NCI-H1092 (cell line): ENCODE results near the gene DLX6.

ENCODE experiments used
- DNase-seq: peaks from one replicate; lab custom pipeline; 2025; lab: John Stamatoyannopoulos, UW

The DLX6 gene

GRCh38 chr7:97011104-97011503 lies 5.8 kb downstream of the DLX6 start:
- DNase-seq = no peak

- no peak for DNase-seq
Observed at GRCh38 chr7:97011536-97012364, 6.4 kb downstream of the DLX6 start.

GRCh38 chr7:97012365-97013133 lies 7.2 kb downstream of the DLX6 start:
- DNase-seq = no peak

GRCh38 chr7:97013134-97013844 lies 7.9 kb downstream of the DLX6 start:
- no peak for DNase-seq

- no peak for DNase-seq
Observed at GRCh38 chr7:97013845-97014134, 8.4 kb downstream of the DLX6 start.

- DNase-seq = no peak
Observed at GRCh38 chr7:97014145-97014750, 8.9 kb downstream of the DLX6 start.

- no peak for DNase-seq
Observed at GRCh38 chr7:97015279-97015678, 9.9 kb downstream of the DLX6 start.

- DNase-seq = no peak
Observed at GRCh38 chr7:97015756-97016380, 10.5 kb downstream of the DLX6 start.

GRCh38 chr7:97016381-97017191 lies 11.2 kb downstream of the DLX6 start:
- peak; percentile 80 for DNase-seq

GRCh38 chr7:97017192-97018125 lies 12.1 kb downstream of the DLX6 start:
- no peak for DNase-seq

GRCh38 chr7:97018126-97018601 lies 12.8 kb downstream of the DLX6 start:
- no peak for DNase-seq

GRCh38 chr7:97018791-97019531 lies 13.6 kb downstream of the DLX6 start:
- DNase-seq = no peak

GRCh38 chr7:97019710-97020225 lies 14.4 kb downstream of the DLX6 start:
- no peak for DNase-seq

- no peak for DNase-seq
Observed at GRCh38 chr7:97020601-97020995, 15.2 kb downstream of the DLX6 start.

GRCh38 chr7:97020996-97021746 lies 15.8 kb downstream of the DLX6 start:
- DNase-seq = no peak

- DNase-seq = no peak
Observed at GRCh38 chr7:97021747-97022490, 16.6 kb downstream of the DLX6 start.
